AG10803 (cell line): ENCODE measurements around the gene EIF4G3.
"Not testable (repeated sequence)": the region's sequence is repeated elsewhere in the genome, so short reads cannot be mapped to it uniquely, and the experiment has no call there.

Experiments
- DNase-seq: peaks from one replicate; pipeline ENCODE4 v3.0.0; 2010; ENCODE audit warnings: low read depth
- H3K4me3 ChIP-seq: 2 replicates; pipeline ENCODE4 v1.5.1; 2011; ENCODE audit warnings: mild to moderate bottlenecking, low read length, control low read depth
- CTCF ChIP-seq: conservative IDR thresholded peaks from 2 replicates; pipeline ENCODE4 v1.5.1; 2011; ENCODE audit warnings: mild to moderate bottlenecking, low read length, control low read depth, inconsistent platforms

Gene EIF4G3

GRCh38 chr1:21034725-21035628, 141.7 kb downstream of the EIF4G3 start:
- no peak for TF ChIP-seq CTCF
- no peak for DNase-seq
- H3K4me3 ChIP-seq = no peak overlapping the region

- no peak for DNase-seq
- H3K4me3 ChIP-seq = no peak overlapping the region
- no peak for TF ChIP-seq CTCF
Observed at GRCh38 chr1:21032741-21033140, 144.0 kb downstream of the EIF4G3 start.

- no peak overlapping the region for H3K4me3 ChIP-seq
- TF ChIP-seq CTCF = no peak
Observed at GRCh38 chr1:21030181-21030580, 146.5 kb downstream of the EIF4G3 start.

GRCh38 chr1:21028520-21029145, 148.1 kb downstream of the EIF4G3 start:
- no peak for TF ChIP-seq CTCF
- DNase-seq = no peak
- no peak overlapping the region for H3K4me3 ChIP-seq

More at GRCh38 chr1:21030181-21030580, 146.5 kb downstream of the EIF4G3 start:
- no peak for DNase-seq

GRCh38 chr1:21027805-21028204, 148.9 kb downstream of the EIF4G3 start:
- no peak for TF ChIP-seq CTCF
- no peak for DNase-seq
- H3K4me3 ChIP-seq = no peak overlapping the region

GRCh38 chr1:21024918-21025317, 151.8 kb downstream of the EIF4G3 start:
- TF ChIP-seq CTCF = no peak
- H3K4me3 ChIP-seq = no peak overlapping the region
- no peak for DNase-seq

- not testable (repeated sequence) for H3K4me3 ChIP-seq, DNase-seq
Observed at GRCh38 chr1:21024136-21024896, 152.4 kb downstream of the EIF4G3 start.
